Ovary (tissue), 9 donors: ENCODE measurements around the gene DZIP1. TPM values are rescaled to one million over a fixed set of nuclear protein-coding genes. Genes with fewer than 3 reads are reported as not detected.

Source experiments
- DNase-seq, 5 donors: peaks; one replicate each; pipeline ENCODE4 v3.0.0-alpha.2; 2019 to 2020
- H3K27ac ChIP-seq, 2 donors: fragments of 200-600 bp; one replicate each; pipeline versions ENCODE4 v1.5.1 to v1.8.0; 2019 to 2022
- H3K27me3 ChIP-seq: fragments of 200-600 bp; one replicate; pipeline ENCODE4 v1.8.0; 2022
- H3K36me3 ChIP-seq: fragments of 200-600 bp; sonication (generic); one replicate; pipeline ENCODE4 v1.5.1; 2019
- H3K4me1 ChIP-seq: one replicate; pipeline ENCODE4 v1.8.1; 2013; ENCODE audit warnings: mild to moderate bottlenecking, moderate library complexity; ENCODE audit not compliant: insufficient read depth
- H3K4me3 ChIP-seq: fragments of 200-600 bp; sonication (generic); one replicate; pipeline ENCODE4 v1.5.1; 2017
- H3K9me3 ChIP-seq, 2 donors: fragments of 200-600 bp in 1 of 2; sonication (generic) in 1 of 2; one replicate each; pipeline versions ENCODE4 v1.5.1 to v1.8.1; 2013 to 2019; ENCODE audit warnings: mild to moderate bottlenecking in 1 of 2, moderate library complexity in 1 of 2
- EP300 ChIP-seq: sonication (generic); formaldehyde crosslinking; IDR thresholded peaks from one replicate; pipeline ENCODE4 v1.6.1; 2017; ENCODE audit warnings: antibody characterized with exemption
- POLR2A ChIP-seq: fragments of 450-650 bp; IDR thresholded peaks from one replicate; pipeline ENCODE4 v1.6.1; 2017; ENCODE audit warnings: antibody characterized with exemption, mild to moderate bottlenecking, moderate library complexity
- WGBS, 3 donors: extraction: QIAGEN DNeasy Blood & Tissue Kit in 1 of 3; methylation state at CpG; one replicate each; pipeline versions ENCODE4 v1.1.5 to v1.1.7; 2013 to 2017; 5-methylcytosine and 5-hydroxymethylcytosine counted together
- intact Hi-C, 4 donors: fragments of 100-400 bp; cut with DNase I; formaldehyde crosslinking; loops; one replicate each; pipeline versions ENCODE4 v1.11.0 to v1.15.1; 2022 to 2023
- polyA plus RNA-seq, 2 donors: library from polyadenylated mRNA; stranded (reverse); fragments of 200-250 nt in 1 of 2; fragments of 350-450 nt in 1 of 2; fragmentation: Illumina TruSeq in 1 of 2; extraction: RNeasy Lipid Tissue Mini Kit (QIAGEN cat#74804) in 1 of 2; gene quantifications; one replicate each; pipeline ENCODE4 v1.2.3, GENCODE V29; 2013 to 2014
- total RNA-seq, 7 donors: library from RNA; depleted of rRNA in 2 of 7; stranded (reverse); fragments of >200 nt in 2 of 7; fragmentation: NEBNext Ultra II Directional in 3 of 7; extraction: Animal tissue kit (Norgen Biotek cat#: 25700) in 3 of 7; gene quantifications; one replicate each; pipeline versions ENCODE4 v1.1.0 to v1.2.4, GENCODE V29; 2016 to 2023
- TF ChIP-seq, protein P1 (sequence below), 3 donors: fragments of 450-650 bp in 2 of 3; fragments of 200-600 bp in 1 of 3; IDR thresholded peaks; one replicate each; pipeline versions ENCODE4 v1.5.1 to v1.8.0; 2016 to 2022; ENCODE audit warnings: antibody characterized with exemption in 3 of 3, mild to moderate bottlenecking in 1 of 3
- donor health status: DM: no; HTN: no; CAD: no; lungs with moderate emphysema.
- donor health status: DM: no; HTN: no; CAD: no.
- donor health status: Bipolar disorder and iron deficiency.
- donor health status: DM: yes; HTN: yes; CAD: no.
- donor health status: DM: no; HTN: no; CAD: no.
- donor health status: DM: yes; HTN: yes; CAD: no.

DZIP1 gene
- total and polyA plus RNA-seq, 9 donors = 22.1 to 55.8 (median 44.3) TPM

DNA sequence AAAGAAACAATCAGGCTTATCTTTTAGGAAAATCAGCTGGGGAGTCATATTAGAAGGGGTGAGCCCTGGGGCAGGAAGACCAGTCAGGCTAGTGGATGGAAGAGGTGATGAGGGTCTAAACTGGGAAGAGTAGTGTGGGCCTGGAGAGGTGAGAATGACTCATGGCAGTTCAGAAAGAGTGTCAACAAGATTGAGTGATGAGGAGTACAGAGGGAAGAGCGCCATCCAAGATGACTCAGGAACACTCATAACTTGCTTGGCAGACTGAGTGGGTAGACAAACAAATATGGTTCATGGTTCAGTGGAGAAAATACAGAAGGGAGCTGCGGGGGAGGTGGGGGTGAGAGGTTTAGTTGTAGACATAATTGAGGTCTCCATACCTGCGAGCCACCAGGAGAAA, 109.3 kb downstream of the DZIP1 start:
- H3K4me1 ChIP-seq = no peaks in the 10 kb centered on the region
- TF ChIP-seq, protein P1, sequence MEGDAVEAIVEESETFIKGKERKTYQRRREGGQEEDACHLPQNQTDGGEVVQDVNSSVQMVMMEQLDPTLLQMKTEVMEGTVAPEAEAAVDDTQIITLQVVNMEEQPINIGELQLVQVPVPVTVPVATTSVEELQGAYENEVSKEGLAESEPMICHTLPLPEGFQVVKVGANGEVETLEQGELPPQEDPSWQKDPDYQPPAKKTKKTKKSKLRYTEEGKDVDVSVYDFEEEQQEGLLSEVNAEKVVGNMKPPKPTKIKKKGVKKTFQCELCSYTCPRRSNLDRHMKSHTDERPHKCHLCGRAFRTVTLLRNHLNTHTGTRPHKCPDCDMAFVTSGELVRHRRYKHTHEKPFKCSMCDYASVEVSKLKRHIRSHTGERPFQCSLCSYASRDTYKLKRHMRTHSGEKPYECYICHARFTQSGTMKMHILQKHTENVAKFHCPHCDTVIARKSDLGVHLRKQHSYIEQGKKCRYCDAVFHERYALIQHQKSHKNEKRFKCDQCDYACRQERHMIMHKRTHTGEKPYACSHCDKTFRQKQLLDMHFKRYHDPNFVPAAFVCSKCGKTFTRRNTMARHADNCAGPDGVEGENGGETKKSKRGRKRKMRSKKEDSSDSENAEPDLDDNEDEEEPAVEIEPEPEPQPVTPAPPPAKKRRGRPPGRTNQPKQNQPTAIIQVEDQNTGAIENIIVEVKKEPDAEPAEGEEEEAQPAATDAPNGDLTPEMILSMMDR (IDR thresholded peaks at IDR 0.05) = no peak
- no peak for TF ChIP-seq POLR2A
- DNase-seq = no peak
- no peaks in the 10 kb centered on the region for H3K36me3 ChIP-seq
- no peaks in the 10 kb centered on the region for H3K27me3 ChIP-seq
- no peak overlapping the region for H3K4me3 ChIP-seq
- WGBS, 3 donors = 76 to 77% (median 76%) methylated on average over 3 of the region's 3 CpGs
- no peak overlapping the region for H3K27ac ChIP-seq
- intact Hi-C loops = no loop called here
- no peaks in the 10 kb centered on the region for H3K9me3 ChIP-seq

GRCh38 chr13:95533545-95534160, 110.9 kb downstream of the DZIP1 start:
- Histone ChIP-seq H3K4me3 (no peak overlapping the region), H3K4me1 (no peaks in the 10 kb centered on the region), H3K36me3 (no peaks in the 10 kb centered on the region), H3K27ac (no peak overlapping the region), H3K9me3 (no peaks in the 10 kb centered on the region), H3K27me3 (no peaks in the 10 kb centered on the region)
- intact Hi-C loops = no loop called here
- no peak for DNase-seq
- TF ChIP-seq EP300 (no peak), POLR2A (no peak)
- TF ChIP-seq, protein P1 (IDR thresholded peaks at IDR 0.05) = no peak
- 68 to 74% (median 69%) methylated on average over 7 of the region's 7 CpGs for WGBS, 3 donors

GRCh38 chr13:95530178-95530577, 114.3 kb downstream of the DZIP1 start:
- H3K9me3 ChIP-seq = no peaks in the 10 kb centered on the region
- no peak overlapping the region for H3K4me3 ChIP-seq
- H3K36me3 ChIP-seq = no peaks in the 10 kb centered on the region
- no peaks in the 10 kb centered on the region for H3K27me3 ChIP-seq
- intact Hi-C loops = no loop called here
- DNase-seq = no peak
- 77 to 79% (median 77%) methylated on average over 5 of the region's 5 CpGs for WGBS, 3 donors
- TF ChIP-seq EP300 (no peak), POLR2A (no peak)
- TF ChIP-seq, protein P1 (IDR thresholded peaks at IDR 0.05) = no peak
- no peaks in the 10 kb centered on the region for H3K4me1 ChIP-seq
- no peak overlapping the region for H3K27ac ChIP-seq

Other genes with a start within 250 kb of the DZIP1 start
- gene CLDN10, start 92.0 kb downstream of the DZIP1 start, total RNA-seq = 10 to 100 TPM in 1 of 7 donors, 1 to 10 TPM in 4, under 1 TPM in 1, not detected in 1; 0.45 to 28.7 (median 1.5) TPM
- gene CLDN10, start 92.0 kb downstream of the DZIP1 start, polyA plus RNA-seq = 1 to 10 TPM in 1 of 2 donors, under 1 TPM in 1; 0.68 to 2.4 TPM
- gene DNAJC3, start 32.4 kb upstream of the DZIP1 start, total RNA-seq = 10 to 100 TPM; 29.6 to 56.7 (median 38.3) TPM
- gene DNAJC3, start 32.4 kb upstream of the DZIP1 start, polyA plus RNA-seq = 10 to 100 TPM; 13.6 to 24.5 TPM